ENCODE results near the gene RGCC.

RGCC gene

GRCh38 chr13:41453620-41454019, 3.7 kb upstream of the RGCC start:
- DNase-seq (ENCODE audit: low read depth): no peak

DNA sequence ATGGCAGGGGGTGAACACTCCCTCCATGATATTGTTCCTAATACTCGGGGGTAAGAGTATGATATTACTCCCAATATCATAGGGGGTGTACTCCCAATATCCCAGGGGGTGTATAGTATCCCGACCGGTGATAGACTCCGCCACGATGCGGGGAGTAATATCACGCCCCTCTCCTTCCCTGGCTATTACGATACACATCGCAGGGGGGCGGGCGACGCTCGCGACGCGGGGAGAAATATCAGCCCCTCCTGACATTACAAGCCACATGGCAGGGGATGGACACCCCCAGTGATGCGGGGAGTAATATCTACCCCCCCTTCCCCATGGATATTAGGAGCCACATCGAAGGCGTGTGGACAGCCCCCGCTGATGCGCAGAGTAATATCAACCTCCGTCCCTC, 3.2 kb upstream of the RGCC start:
- no peak for DNase-seq (ENCODE audit: low read depth)

DNA sequence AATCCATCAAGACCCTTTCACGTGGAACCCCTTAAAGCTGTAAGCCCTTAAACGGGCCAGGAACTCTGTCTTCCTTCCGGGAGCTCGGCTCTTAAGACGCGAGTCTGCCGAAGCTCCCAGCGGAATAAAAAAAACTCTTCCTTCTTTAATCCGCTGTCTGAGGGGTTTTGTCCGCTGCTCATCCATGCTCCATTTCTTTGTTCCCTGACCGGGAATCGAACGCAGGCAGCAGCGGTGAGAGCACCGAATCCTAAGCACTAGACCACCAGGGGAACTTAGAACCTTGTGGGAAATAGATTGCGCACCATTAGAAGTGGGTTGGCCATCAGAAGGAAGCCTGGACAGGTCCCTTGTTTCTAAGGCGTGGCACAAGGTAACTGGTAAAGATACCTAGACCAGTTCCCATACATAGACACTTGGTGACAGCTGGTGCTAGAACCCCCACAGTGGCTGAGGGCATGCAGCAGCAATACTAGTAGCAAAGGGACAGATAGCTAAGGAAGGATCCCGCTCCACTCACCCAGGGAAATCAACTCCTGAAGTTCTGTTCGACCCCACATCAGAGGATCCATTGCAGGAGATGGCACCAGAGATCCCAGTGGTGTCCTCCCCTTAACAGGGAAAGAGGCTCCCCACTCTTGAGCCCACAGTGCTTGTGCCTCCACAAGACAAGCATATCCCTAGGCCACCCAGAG, 1.5 kb upstream of the RGCC start:
- DNase-seq (ENCODE audit: low read depth): no peak

- DNase-seq (ENCODE audit: low read depth): no peak
Measured at GRCh38 chr13:41457589-41458186, 338 bp downstream of the RGCC start.

DNA sequence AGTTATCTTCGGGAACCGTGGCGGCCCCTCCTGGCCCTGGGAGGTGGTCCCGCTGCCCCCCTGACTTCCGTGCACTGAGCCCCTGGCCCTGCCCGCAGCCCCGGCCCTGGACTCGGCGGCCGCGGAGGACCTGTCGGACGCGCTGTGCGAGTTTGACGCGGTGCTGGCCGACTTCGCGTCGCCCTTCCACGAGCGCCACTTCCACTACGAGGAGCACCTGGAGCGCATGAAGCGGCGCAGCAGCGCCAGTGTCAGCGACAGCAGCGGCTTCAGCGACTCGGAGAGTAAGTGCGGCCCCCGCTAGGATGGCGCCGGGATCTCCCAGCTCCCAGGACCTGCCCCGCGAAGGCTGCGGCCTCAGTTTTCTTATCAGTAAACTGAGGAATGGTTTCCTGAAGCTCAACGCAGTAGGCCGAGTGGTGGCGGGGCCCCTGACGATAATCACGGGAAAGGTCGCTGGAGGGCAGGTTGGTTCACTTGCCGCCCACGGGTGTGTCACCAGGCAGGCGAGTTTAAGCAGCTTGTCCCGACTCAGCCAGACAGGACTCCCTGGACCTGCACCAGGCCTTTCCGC, 924 bp downstream of the RGCC start:
- no peak for DNase-seq (ENCODE audit: low read depth)

DNA sequence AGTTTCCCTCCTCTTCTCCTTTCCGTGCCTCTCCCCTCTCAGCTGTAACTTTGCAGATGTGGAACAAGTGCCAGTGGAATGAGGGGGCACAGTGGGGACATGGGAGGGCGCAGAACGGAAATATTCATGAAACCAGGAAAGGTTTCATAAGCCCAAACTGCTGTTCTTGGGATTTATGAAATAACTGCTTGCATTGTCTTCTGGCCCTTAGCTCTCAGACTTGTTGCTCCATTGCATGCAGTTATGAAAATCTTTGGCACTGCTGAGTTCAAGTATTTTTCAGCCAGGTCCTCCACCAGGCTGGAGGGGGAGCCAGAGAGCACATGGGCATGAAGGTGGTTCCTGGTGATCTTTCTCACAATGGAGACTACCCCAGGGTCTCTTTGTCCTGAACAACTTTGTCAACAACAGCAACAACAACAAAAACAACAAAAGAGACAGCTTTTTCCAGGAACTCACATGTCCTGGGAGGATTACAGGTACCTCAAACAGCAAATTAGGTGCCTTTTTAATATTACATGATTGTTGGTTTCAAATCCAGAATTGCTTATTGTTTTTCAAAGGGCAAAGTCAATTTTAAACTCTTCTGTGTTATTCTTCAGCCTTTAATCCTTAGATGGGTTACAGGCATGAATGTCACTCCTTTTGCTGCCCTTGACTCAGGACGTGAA, 1.5 kb downstream of the RGCC start:
- no peak for DNase-seq (ENCODE audit: low read depth)

- DNase-seq (ENCODE audit: low read depth): no peak
Measured at GRCh38 chr13:41459432-41460073, 2.2 kb downstream of the RGCC start.

DNA sequence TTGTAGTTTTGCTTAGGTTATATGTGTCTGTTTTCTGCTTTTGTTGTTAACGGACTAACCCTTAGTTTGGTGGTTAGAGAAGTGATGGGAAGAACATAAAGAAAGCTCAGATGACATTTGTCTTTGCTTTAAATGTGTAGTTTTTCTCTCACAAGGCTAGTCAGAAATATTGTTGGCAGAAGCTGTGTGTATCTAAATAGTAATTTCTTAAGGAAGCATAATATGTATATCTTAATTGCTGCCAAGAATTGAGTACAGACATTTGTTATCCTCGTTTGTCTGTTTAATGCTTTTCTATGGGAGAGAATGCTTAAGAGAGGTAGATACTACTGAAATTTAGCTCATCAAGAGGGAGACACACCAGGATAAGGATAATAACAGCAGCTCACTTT, 2.7 kb downstream of the RGCC start:
- no peak for DNase-seq (ENCODE audit: low read depth)

DNA sequence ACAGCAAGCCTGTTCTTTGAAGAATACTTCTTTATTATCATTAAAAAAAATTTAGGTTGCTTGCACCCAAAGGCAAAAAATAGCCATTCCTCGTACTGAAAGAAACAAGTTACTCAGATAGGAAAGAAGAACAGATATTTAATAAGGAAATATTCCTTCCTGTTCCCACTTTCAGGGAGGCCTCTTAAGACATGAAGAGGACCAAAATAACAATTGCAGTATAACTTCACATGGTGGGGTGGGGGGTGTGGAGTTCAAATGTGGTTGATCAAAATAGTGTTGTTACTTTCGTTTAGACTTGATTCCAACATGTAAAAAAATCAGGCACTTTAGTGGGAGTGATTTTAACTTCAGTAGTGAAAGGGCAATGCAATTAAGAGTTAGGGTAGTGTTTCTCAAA, 3.6 kb downstream of the RGCC start:
- no peak for DNase-seq (ENCODE audit: low read depth)

DNA sequence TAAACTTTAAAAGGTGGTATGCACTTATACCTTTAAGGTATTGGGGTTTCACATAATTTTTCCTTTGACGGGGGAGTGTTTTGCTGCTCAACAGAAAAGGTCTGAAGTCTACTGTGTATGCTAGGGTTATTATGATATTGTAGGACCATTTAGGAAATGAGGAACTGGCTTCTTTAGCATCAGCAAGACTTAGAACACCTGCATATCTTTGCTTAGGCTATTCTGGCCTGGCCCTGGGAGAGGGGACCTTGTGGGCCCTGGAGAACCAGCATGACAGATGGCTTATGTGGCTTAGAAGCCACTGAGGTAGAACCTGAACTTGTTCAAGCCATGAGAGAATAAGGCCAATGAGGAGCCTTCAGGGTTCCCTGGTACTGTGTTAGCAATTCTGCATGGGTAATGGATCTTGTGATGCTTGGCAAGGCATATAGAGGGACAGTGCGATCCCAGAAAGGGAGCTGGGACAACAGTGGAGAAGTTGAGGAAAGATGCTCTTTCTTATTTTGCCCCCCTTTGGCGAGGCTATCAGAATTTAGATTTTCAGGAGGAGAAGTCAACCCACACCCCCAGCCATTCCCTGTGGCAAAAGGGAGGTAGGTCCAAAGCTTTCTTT, 4.3 kb downstream of the RGCC start:
- no peak for DNase-seq (ENCODE audit: low read depth)

GRCh38 chr13:41462427-41462826, 5.1 kb downstream of the RGCC start:
- DNase-seq (ENCODE audit: low read depth): no peak

- no peak for DNase-seq (ENCODE audit: low read depth)
Measured at GRCh38 chr13:41463838-41464602, 6.7 kb downstream of the RGCC start.

DNA sequence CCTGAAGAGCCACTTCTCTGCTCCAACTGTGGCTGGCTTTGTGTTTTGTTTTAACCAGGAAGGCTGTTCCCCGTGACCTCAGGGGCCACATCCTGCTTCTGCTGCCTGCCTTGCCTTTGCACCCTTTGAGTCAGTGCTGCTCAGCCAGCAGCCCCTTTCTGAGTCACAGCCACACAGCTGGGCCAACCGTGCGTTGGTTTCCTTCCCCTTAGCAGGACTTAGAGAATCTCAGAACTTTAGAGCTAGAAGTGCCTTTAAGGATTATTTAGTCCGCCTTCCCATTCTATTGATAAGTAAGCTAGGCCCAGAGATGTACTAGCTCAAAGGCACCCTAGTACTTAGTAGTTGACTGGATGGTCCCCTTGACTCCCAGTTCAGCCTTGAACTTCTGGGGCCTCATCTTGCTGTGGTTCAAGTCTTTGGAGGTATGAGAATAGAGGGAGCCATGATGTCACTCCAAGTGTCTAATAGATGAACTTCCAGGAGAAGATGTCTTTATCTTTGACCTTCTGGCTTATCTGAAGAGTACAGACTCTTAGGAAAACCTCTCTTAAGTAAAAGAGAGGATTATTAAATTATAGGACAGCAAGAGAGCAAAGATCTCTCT, 8.0 kb downstream of the RGCC start:
- DNase-seq (ENCODE audit: low read depth): peak; percentile 11

DNA sequence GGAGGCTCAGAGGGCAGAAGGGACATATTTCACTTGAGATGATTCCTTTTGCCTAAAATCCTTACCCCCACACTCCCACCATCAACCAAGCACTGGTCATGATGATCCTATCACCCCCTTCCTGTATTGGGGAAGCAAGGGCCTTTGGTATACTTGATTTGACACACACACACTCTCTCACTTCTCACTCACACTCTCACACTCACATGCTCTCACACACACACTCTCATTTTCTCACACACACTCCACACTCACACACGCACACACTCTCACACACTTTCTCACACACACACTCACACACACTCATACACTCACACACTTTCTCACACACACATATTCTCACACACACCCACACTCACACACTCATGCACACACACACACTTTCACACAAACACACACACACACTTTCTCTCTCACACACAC, 8.6 kb downstream of the RGCC start:
- no peak for DNase-seq (ENCODE audit: low read depth)

DNA sequence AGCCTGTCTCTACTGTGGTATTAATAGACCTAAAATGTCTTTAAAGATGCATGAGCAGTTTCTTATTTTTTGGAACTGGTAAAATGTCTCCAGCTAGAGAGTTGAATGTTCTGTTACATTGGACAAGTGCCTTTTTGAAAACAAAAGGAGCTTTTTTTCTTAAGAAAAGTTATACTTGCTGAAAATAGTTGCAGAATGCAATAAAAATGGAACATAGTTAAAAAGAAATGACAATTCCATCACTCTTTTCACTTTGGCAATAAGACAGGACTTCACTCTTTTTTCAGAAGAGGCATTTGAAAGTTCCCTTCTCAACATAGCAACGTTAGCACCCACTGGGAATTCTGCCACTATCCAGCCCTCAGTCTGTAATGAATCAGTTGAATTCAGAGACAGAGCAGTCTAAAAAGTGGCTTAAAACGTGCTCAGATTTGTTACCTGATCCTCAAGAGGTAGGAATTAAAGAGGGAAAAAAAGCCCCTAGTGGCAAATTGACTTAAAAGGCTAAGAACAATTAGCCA, 10.1 kb downstream of the RGCC start:
- DNase-seq (ENCODE audit: low read depth): no peak

DNA sequence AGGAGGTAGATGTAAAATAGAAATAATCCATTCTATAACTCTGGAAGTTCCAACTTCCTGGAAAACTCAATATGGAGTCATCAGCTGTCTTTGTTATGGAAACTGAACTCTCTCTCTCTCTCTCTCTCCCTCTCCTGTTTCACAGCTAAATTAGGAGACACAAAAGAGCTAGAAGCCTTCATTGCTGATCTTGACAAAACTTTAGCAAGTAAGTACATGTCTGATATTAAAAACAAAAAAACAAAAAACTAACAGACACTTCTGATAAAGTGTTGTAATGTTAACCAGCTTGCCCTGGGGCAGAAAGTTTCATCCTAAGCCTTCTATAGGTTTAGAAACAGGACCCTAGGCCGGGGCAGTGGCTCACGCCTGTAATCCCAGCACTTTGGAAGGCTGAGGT, 11.3 kb downstream of the RGCC start:
- DNase-seq (ENCODE audit: low read depth): no peak

DNA sequence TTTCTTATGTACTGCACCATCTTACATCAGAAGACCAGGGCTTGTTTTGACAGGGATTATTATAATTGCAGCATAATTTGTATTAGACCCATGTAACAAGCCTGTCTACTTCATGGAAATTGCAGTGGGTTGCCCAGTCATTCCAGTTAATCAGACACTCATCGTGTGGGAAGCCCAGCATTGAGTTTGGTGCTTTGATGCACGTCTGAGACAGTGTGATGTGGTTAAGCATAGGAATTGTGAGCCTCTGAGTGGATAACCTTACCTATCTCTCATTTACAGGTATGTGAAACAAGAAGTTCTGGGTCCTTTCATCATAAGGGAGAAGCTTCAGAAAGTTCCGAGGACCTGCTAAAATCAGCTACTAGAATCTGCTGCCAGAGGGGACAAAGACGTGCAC, 12.8 kb downstream of the RGCC start:
- DNase-seq (ENCODE audit: low read depth): no peak

DNA sequence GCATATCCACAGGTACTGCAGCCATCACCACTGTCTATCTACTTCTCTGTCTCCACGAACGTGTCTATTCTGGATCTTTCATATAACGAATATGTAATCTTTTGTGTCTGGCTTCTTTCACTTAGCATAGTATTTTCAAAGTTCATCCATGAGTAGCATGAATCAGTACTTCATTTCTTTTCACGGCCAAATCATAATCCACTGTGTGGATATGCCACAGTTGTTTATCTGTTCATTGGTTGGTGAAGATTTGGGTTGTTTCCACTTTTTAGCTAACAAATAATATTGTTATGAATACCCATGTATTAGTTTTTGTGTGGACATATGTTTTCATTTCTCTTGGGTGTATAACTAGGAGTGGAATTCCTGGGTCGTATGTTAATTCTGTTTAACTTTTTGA, 14.4 kb downstream of the RGCC start:
- DNase-seq (ENCODE audit: low read depth): no peak

- DNase-seq (ENCODE audit: low read depth): no peak
Measured at GRCh38 chr13:41487222-41487621, 29.9 kb downstream of the RGCC start.

DNA sequence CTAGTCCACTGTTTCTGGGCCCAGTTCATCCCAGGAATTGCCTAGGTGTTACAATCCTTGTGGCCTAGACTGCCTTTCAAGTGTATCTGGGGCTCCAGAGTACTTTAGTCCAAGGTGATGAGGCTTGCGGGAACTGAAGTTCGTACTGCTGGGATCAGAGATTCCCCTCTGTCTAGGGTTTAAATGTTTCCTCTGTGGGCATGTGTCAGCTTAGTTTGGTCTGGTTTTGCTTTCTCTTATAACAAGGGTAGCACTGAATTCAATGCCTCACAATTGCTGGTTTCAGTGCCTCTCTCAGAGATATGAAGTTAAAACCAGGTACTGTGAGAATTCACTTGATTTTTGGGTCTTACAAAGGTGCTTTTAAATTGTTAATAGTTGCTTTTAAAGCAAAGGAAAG, 30.8 kb downstream of the RGCC start:
- no peak for DNase-seq (ENCODE audit: low read depth)

Data from HS-27A (cell line).